ENCODE measurements around the gene SNED1.

The SNED1 gene

GRCh38 chr2:241006412-241006811, 8.0 kb downstream of the SNED1 start:
- DNase-seq (ENCODE audit: low read depth), result no peak

- DNase-seq (ENCODE audit: low read depth), result no peak
These were observed 8.7 kb downstream of the SNED1 start for GRCh38 chr2:241007111-241007510.

- no peak for DNase-seq (ENCODE audit: low read depth)
These were observed 9.7 kb downstream of the SNED1 start for GRCh38 chr2:241007880-241008710.

GRCh38 chr2:241008711-241009121, 10.3 kb downstream of the SNED1 start:
- no peak for DNase-seq (ENCODE audit: low read depth)

GRCh38 chr2:241009191-241009590, 10.8 kb downstream of the SNED1 start:
- no peak for DNase-seq (ENCODE audit: low read depth)

GRCh38 chr2:241009601-241010530, 11.4 kb downstream of the SNED1 start:
- DNase-seq (ENCODE audit: low read depth), result peak; percentile 43

- DNase-seq (ENCODE audit: low read depth), result no peak
These were observed 12.3 kb downstream of the SNED1 start for GRCh38 chr2:241010531-241011295.

GRCh38 chr2:241011296-241011600, 12.8 kb downstream of the SNED1 start:
- no peak for DNase-seq (ENCODE audit: low read depth)

GRCh38 chr2:241011751-241012510, 13.5 kb downstream of the SNED1 start:
- no peak for DNase-seq (ENCODE audit: low read depth)

- DNase-seq (ENCODE audit: low read depth), result no peak
These were observed 15.8 kb downstream of the SNED1 start for GRCh38 chr2:241014224-241014623.

- no peak for DNase-seq (ENCODE audit: low read depth)
These were observed 16.3 kb downstream of the SNED1 start for GRCh38 chr2:241014764-241015163.

- no peak for DNase-seq (ENCODE audit: low read depth)
These were observed 17.0 kb downstream of the SNED1 start for GRCh38 chr2:241015439-241015838.

GRCh38 chr2:241017228-241017940, 19.0 kb downstream of the SNED1 start:
- no peak for DNase-seq (ENCODE audit: low read depth)

- DNase-seq (ENCODE audit: low read depth), result no peak
These were observed 19.9 kb downstream of the SNED1 start for GRCh38 chr2:241018051-241018891.

GRCh38 chr2:241019441-241020139, 21.2 kb downstream of the SNED1 start:
- no peak for DNase-seq (ENCODE audit: low read depth)

GRCh38 chr2:241020201-241020600, 21.8 kb downstream of the SNED1 start:
- no peak for DNase-seq (ENCODE audit: low read depth)

GRCh38 chr2:241020629-241021190, 22.3 kb downstream of the SNED1 start:
- no peak for DNase-seq (ENCODE audit: low read depth)

- DNase-seq (ENCODE audit: low read depth), result no peak
These were observed 27.2 kb downstream of the SNED1 start for GRCh38 chr2:241025639-241026038.

Data from stromal cell of bone marrow (primary cell).